Osteocyte (in vitro differentiated cells): ENCODE measurements around the gene AMER2. TPM values are rescaled to one million over a fixed set of nuclear protein-coding genes. Genes with fewer than 3 reads are reported as not detected.

Experiments
- DNase-seq: peaks from one replicate; pipeline ENCODE4 v3.0.0; 2021; ENCODE audit warnings: mixed read lengths; ENCODE audit not compliant: unreplicated experiment; ENCODE audit errors: extremely low spot score
- H3K27ac Mint-ChIP-seq: one replicate; pipeline ENCODE4 v1.8.0; 2021; ENCODE audit warnings: mild to moderate bottlenecking, mixed read lengths; ENCODE audit not compliant: unreplicated experiment
- H3K27me3 Mint-ChIP-seq: one replicate; pipeline ENCODE4 v1.8.0; 2021; ENCODE audit warnings: mixed read lengths; ENCODE audit not compliant: unreplicated experiment
- H3K36me3 Mint-ChIP-seq: one replicate; pipeline ENCODE4 v1.8.0; 2021; ENCODE audit warnings: mixed read lengths; ENCODE audit not compliant: unreplicated experiment
- H3K4me1 Mint-ChIP-seq: one replicate; pipeline ENCODE4 v1.8.0; 2021; ENCODE audit warnings: mixed read lengths; ENCODE audit not compliant: unreplicated experiment
- H3K4me3 Mint-ChIP-seq: one replicate; pipeline ENCODE4 v1.8.0; 2021; ENCODE audit warnings: mild to moderate bottlenecking, moderate library complexity, mixed read lengths; ENCODE audit not compliant: unreplicated experiment
- H3K9me3 Mint-ChIP-seq: one replicate; pipeline ENCODE4 v1.8.0; 2021; ENCODE audit warnings: mixed read lengths; ENCODE audit not compliant: unreplicated experiment
- long read RNA-seq: library from polyadenylated mRNA; unstranded; transcript quantifications from one replicate; pipeline ENCODE4 v2.0.0, GENCODE V29; 2021
- total RNA-seq: library from RNA; stranded (reverse); gene quantifications from 2 replicates; pipeline ENCODE4 v1.2.1, GENCODE V29; 2021
- TF ChIP-seq, protein P1 (sequence below): fragments of 200-600 bp; sonication (generic); IDR thresholded peaks from 2 replicates; pipeline ENCODE4 v1.5.0; 2021; ENCODE audit warnings: antibody characterized with exemption, mild to moderate bottlenecking, moderate library complexity

AMER2 gene, protein sequence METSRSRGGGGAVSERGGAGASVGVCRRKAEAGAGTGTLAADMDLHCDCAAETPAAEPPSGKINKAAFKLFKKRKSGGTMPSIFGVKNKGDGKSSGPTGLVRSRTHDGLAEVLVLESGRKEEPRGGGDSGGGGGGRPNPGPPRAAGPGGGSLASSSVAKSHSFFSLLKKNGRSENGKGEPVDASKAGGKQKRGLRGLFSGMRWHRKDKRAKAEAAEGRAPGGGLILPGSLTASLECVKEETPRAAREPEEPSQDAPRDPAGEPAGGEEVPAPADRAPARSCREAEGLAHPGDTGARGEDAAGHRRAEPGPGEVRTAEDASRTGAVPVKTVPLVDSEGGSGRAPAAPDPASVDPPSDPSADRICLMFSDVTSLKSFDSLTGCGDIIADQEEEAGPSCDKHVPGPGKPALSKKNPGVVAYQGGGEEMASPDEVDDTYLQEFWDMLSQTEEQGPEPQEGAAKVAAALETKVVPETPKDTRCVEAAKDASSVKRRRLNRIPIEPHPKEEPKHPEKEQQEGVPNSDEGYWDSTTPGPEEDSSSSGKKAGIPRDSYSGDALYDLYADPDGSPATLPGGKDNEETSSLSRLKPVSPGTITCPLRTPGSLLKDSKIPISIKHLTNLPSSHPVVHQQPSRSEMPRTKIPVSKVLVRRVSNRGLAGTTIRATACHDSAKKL
- total RNA-seq, result not detected in 2 replicates
- long read RNA-seq, result 0 reads

DNA sequence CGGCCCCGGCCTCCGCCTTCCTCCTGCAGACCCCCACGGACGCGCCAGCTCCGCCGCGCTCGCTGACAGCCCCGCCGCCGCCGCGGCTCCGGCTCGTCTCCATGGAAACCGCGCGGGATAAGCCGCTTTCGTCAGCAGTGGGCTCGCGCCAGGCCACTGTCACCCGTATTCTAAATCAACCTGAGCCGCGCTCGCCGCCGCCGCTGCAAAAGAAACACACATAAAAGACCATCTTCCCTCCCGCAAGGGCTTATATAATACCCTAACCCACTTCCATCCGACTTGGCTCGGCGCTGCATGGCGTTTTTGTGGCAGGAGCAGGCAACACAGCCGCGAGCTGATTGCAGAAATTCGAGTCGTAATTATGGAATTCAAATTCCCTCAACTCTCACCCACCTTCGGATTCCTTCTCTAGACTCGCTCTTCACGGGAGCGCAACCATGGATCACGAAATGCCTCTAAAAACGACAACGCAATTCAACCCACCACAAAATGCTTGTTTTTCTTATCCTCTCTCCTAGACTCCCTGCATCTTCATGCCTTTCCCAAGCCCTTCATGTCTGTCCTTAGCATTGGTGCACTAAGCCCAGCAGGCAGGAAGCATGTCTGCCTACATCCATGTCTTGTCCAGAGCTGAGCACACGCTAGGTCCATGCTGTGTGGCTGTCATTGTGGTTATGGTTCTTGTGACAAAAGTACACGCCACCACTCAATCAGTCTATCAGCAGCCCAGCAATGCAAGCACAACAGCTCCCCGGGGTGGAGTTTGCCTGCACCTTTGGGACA is at the start of gene AMER2:
TSS of gene AMER2 (minus strand) at position 772 of the 786 bp plus-strand sequence. CDS start at position 103, 669 bp downstream.
- Mint-ChIP-seq H3K4me1 (peaks cover 11% of the 10 kb centered on the region), H3K27me3 (peaks cover 72% of the 10 kb centered on the region), H3K36me3 (no peaks in the 10 kb centered on the region), H3K4me3 (peak within 1 kb of the TSS; percentile 74), H3K9me3 (no peaks in the 10 kb centered on the region), H3K27ac (no peak within 1 kb of the TSS)
- TF ChIP-seq, protein P1, sequence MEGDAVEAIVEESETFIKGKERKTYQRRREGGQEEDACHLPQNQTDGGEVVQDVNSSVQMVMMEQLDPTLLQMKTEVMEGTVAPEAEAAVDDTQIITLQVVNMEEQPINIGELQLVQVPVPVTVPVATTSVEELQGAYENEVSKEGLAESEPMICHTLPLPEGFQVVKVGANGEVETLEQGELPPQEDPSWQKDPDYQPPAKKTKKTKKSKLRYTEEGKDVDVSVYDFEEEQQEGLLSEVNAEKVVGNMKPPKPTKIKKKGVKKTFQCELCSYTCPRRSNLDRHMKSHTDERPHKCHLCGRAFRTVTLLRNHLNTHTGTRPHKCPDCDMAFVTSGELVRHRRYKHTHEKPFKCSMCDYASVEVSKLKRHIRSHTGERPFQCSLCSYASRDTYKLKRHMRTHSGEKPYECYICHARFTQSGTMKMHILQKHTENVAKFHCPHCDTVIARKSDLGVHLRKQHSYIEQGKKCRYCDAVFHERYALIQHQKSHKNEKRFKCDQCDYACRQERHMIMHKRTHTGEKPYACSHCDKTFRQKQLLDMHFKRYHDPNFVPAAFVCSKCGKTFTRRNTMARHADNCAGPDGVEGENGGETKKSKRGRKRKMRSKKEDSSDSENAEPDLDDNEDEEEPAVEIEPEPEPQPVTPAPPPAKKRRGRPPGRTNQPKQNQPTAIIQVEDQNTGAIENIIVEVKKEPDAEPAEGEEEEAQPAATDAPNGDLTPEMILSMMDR, result no peak
- DNase-seq, result peak; percentile 86

DNA sequence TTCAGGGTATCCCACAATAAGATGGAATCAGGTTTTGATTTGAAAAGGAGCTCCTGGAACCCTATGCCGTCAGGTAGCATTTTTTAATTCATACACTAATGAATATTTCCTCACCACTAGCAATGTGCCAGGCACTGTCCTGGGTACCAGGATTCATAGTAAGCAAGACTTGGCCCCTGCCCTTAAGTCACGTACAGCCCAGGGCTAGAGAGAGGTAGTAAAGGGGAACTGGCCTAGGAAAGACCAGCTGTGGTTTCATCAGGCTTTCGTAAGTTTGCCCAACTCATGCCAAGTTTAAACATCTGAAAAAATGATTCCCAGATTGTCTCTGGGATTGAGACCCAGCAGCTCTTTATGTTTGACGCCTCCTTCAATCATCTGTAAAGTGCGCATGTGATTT is 45.9 kb upstream of the AMER2 start:
- Mint-ChIP-seq H3K27me3 (peaks cover 34% of the 10 kb centered on the region), H3K36me3 (no peaks in the 10 kb centered on the region), H3K9me3 (no peaks in the 10 kb centered on the region), H3K4me3 (no peak overlapping the region), H3K27ac (no peak overlapping the region), H3K4me1 (no peaks in the 10 kb centered on the region)
- TF ChIP-seq, protein P1, result no peak
- no peak for DNase-seq

DNA sequence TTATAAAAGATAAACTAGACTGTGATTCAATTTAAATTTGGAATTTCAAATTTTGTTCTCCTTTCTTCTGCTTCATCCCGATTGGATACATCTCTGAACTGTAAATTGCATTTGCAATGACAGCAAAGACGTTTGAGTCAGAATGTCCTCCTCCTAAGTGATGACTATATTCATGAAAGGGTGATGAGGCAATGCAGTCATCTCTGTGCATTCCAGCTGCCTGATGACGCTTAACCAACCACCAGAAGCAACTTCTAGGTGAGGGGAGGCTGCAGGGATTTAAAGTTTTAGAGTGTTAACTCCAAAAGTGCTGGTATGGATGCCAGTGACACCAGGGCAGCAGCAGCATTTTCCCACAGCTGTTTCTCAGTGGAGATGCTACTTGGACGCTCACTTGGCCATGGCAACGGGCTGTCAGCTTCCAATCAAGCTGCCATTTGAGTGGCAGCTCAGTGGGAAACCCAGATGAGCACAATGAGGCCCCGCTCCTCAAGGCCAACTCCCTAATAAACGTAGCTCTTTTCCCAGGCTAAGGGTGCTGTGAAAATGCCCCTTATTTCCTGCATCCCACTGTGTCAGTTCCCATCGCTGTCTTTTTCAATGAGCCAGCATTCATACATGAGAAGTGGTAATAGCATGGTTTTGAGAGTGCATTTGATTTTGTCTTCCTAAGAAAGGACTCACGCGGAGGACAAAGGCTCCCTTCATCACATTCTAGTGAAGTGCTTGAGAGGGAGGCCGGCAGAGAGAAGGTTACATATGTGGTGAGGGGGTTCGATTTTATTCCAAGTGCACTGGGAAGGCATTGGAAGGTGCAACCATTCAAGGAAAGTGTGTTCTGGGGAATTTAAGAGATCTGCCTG is 45.2 kb upstream of the AMER2 start:
- DNase-seq, result no peak
- Mint-ChIP-seq H3K9me3 (no peaks in the 10 kb centered on the region), H3K27me3 (peaks cover 29% of the 10 kb centered on the region), H3K4me1 (no peaks in the 10 kb centered on the region), H3K4me3 (no peak overlapping the region), H3K27ac (no peak overlapping the region), H3K36me3 (no peaks in the 10 kb centered on the region)
- TF ChIP-seq, protein P1, result no peak

DNA sequence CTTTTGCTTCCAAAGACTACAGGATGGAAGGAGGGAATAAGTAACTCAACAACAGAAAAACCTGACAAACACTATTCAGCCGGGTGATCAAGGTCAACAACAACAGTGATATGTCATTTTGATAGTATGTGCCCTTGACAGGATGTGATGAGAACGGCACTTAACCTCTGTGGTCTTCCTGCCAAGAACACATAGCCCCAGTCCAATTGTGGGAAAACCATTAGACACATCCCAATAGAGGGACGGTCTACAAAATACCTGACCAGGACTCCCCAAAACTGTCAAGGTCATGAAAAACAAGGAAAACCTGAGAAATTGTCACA is 43.1 kb upstream of the AMER2 start:
- DNase-seq, result no peak
- TF ChIP-seq, protein P1, result no peak
- no peaks in the 10 kb centered on the region for H3K9me3 Mint-ChIP-seq
- no peaks in the 10 kb centered on the region for H3K36me3 Mint-ChIP-seq
- no peak overlapping the region for H3K27ac Mint-ChIP-seq
- no peak overlapping the region for H3K4me3 Mint-ChIP-seq
- peaks cover 18% of the 10 kb centered on the region for H3K27me3 Mint-ChIP-seq
- H3K4me1 Mint-ChIP-seq, result no peaks in the 10 kb centered on the region
